HEK293 (cell line): ENCODE results near the gene CPHXL.

ENCODE experiments used
- CTCF ChIA-PET: fragments of 350-600 bp; formaldehyde crosslinking; extraction: SDS; loops from one replicate; lab custom pipeline; 2021; ENCODE audit warnings: antibody characterized with exemption; lab: Yijun Ruan, JAX
- POLR2A ChIA-PET: fragments of 300-600 bp; formaldehyde crosslinking; extraction: SDS; loops from one replicate; lab custom pipeline; 2020; ENCODE audit warnings: antibody characterized with exemption, inconsistent platforms; lab: Yijun Ruan, JAX
- H3K27ac ChIP-seq: fragments of 200-500 bp; sonication (Bioruptor generic); 2 replicates; pipeline ENCODE4 v1.5.1; 2014; ENCODE audit warnings: low read depth, low read length, control low read depth, inconsistent platforms; ENCODE audit errors: extremely low read depth
- H3K36me3 ChIP-seq, 2 experiments: fragments of 200-500 bp in 1 of 2; sonication (Bioruptor generic) in 1 of 2; 1 replicate in 1 of 2; 2 replicates in 1 of 2; pipeline ENCODE4 v1.5.1; 2014 to 2017; ENCODE audit warnings: inconsistent platforms in 2 of 2, low read length in 2 of 2; ENCODE audit not compliant: control insufficient read depth in 2 of 2, insufficient read depth in 1 of 2
- H3K4me1 ChIP-seq: fragments of 200-500 bp; sonication (Bioruptor generic); 2 replicates; pipeline ENCODE4 v1.5.1; 2014; ENCODE audit warnings: mild to moderate bottlenecking, low read length, inconsistent platforms; ENCODE audit not compliant: control insufficient read depth, insufficient read depth
- H3K4me3 ChIP-seq: 2 replicates; pipeline ENCODE4 v1.5.1; 2011; ENCODE audit warnings: low read depth, mild to moderate bottlenecking, control low read depth, low read length, moderate library complexity
- H3K9me3 ChIP-seq: fragments of 200-500 bp; sonication (Bioruptor generic); 2 replicates; pipeline ENCODE4 v1.5.1; 2014; ENCODE audit warnings: low read depth, low read length, inconsistent platforms; ENCODE audit not compliant: control insufficient read depth, insufficient read depth
- BCL11A ChIP-seq: fragments of 450-650 bp; formaldehyde crosslinking; IDR thresholded peaks from 2 replicates; pipeline ENCODE4 v1.5.1; 2016; ENCODE audit warnings: low read depth, missing biosample characterization, missing genetic modification characterization
- EGR2 ChIP-seq: fragments of 450-650 bp; formaldehyde crosslinking; IDR thresholded peaks from 2 replicates; pipeline ENCODE4 v1.5.1; 2016; ENCODE audit warnings: low read depth, missing biosample characterization, missing genetic modification characterization
- RBAK ChIP-seq: fragments of 450-650 bp; formaldehyde crosslinking; IDR thresholded peaks from 2 replicates; pipeline ENCODE4 v1.5.1; 2016; ENCODE audit warnings: missing biosample characterization, missing genetic modification characterization
- YY2 ChIP-seq: fragments of 450-650 bp; formaldehyde crosslinking; IDR thresholded peaks from 2 replicates; pipeline ENCODE4 v1.5.1; 2016; ENCODE audit warnings: missing biosample characterization, missing genetic modification characterization
- ZFHX2 ChIP-seq: fragments of 450-650 bp; formaldehyde crosslinking; conservative IDR thresholded peaks from 2 replicates; pipeline ENCODE4 v1.5.1; 2016; ENCODE audit warnings: missing biosample characterization, missing genetic modification characterization
- ZNF132 ChIP-seq: fragments of 450-650 bp; formaldehyde crosslinking; IDR thresholded peaks from 2 replicates; pipeline ENCODE4 v1.5.1; 2017; ENCODE audit warnings: missing biosample characterization, missing genetic modification characterization, borderline replicate concordance
- ZNF169 ChIP-seq: fragments of 450-650 bp; formaldehyde crosslinking; IDR thresholded peaks from 2 replicates; pipeline ENCODE4 v1.5.1; 2016; ENCODE audit warnings: missing biosample characterization, missing genetic modification characterization
- ZNF2 ChIP-seq: fragments of 450-650 bp; formaldehyde crosslinking; IDR thresholded peaks from 2 replicates; pipeline ENCODE4 v1.5.1; 2016; ENCODE audit warnings: missing biosample characterization, missing genetic modification characterization
- ZNF514 ChIP-seq: fragments of 450-650 bp; formaldehyde crosslinking; IDR thresholded peaks from 2 replicates; pipeline ENCODE4 v1.5.1; 2016; ENCODE audit warnings: missing biosample characterization, missing genetic modification characterization
- ZNF585B ChIP-seq: fragments of 450-650 bp; formaldehyde crosslinking; IDR thresholded peaks from 2 replicates; pipeline ENCODE4 v1.5.1; 2016; ENCODE audit warnings: missing biosample characterization, missing genetic modification characterization
- ZNF624 ChIP-seq: fragments of 450-650 bp; formaldehyde crosslinking; IDR thresholded peaks from 2 replicates; pipeline ENCODE4 v1.5.1; 2017; ENCODE audit warnings: missing biosample characterization, missing genetic modification characterization
- ZNF785 ChIP-seq: fragments of 450-650 bp; formaldehyde crosslinking; IDR thresholded peaks from 2 replicates; pipeline ENCODE4 v1.5.1; 2016; ENCODE audit warnings: missing biosample characterization, missing genetic modification characterization
- TF ChIP-seq, protein P1 (sequence below): fragments of 450-650 bp; formaldehyde crosslinking; IDR thresholded peaks from 2 replicates; pipeline ENCODE4 v1.5.1; 2016; ENCODE audit warnings: missing biosample characterization, missing genetic modification characterization
- TF ChIP-seq, protein P2 (sequence below): fragments of 450-650 bp; formaldehyde crosslinking; IDR thresholded peaks from 2 replicates; pipeline ENCODE4 v1.5.1; 2016; ENCODE audit warnings: missing biosample characterization, missing genetic modification characterization
- TF ChIP-seq, protein P3 (sequence below): fragments of 450-650 bp; formaldehyde crosslinking; conservative IDR thresholded peaks from 2 replicates; pipeline ENCODE4 v1.5.1; 2016; ENCODE audit warnings: low read depth, missing biosample characterization, missing genetic modification characterization
- TF ChIP-seq, protein P4 (sequence below): fragments of 450-650 bp; formaldehyde crosslinking; IDR thresholded peaks from 2 replicates; pipeline ENCODE4 v1.5.1; 2016; ENCODE audit warnings: missing biosample characterization, missing genetic modification characterization
- TF ChIP-seq, protein P5 (sequence below): fragments of 450-650 bp; formaldehyde crosslinking; conservative IDR thresholded peaks from 2 replicates; pipeline ENCODE4 v1.5.1; 2016; ENCODE audit warnings: low read depth, missing biosample characterization, missing genetic modification characterization
- TF ChIP-seq, protein P6 (sequence below): IDR thresholded peaks from 2 replicates; pipeline ENCODE4 v1.6.1; 2011; ENCODE audit warnings: mild to moderate bottlenecking, low read depth, low read length, borderline replicate concordance

CPHXL gene

DNA sequence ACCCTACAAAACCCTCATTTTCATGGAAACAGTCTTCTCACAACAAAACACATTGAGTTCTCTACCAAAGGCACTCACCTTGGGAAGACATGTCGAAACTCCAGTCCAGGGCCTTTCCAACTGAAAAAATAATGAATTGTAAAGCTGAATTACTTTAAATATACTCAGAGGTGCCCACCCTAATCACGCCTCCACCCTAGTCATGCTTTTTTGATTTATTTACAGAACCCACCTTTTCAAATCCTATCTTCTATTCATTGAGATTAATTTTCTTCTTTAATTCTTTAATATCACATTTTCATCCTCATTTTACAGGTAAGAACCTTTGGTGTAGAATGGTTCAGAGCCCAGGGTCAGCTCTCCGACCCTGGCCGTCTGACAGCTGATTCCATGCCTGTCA is 49.4 kb downstream of the CPHXL start, which contains the start of gene CPHXL2:
CPHXL2 (minus strand) TSS at position 101 of the 400 bp plus-strand sequence; CDS start at position 91, 10 bp downstream.
- Histone ChIP-seq H3K4me1 (no peaks in the 10 kb centered on the region), H3K4me3 (no peak within 1 kb of the TSS), H3K36me3 (no peaks in the 10 kb centered on the region), H3K27ac (no peak within 1 kb of the TSS), H3K9me3 (no peaks in the 10 kb centered on the region)
- TF ChIP-seq ZNF785 (tag by site-specific recombination) (no peak), ZNF2 (tag by site-specific recombination) (no peak), YY2 (tag by site-specific recombination) (no peak), ZNF585B (no peak), ZNF132 (tag by site-specific recombination) (no peak)
- TF ChIP-seq, protein P1, sequence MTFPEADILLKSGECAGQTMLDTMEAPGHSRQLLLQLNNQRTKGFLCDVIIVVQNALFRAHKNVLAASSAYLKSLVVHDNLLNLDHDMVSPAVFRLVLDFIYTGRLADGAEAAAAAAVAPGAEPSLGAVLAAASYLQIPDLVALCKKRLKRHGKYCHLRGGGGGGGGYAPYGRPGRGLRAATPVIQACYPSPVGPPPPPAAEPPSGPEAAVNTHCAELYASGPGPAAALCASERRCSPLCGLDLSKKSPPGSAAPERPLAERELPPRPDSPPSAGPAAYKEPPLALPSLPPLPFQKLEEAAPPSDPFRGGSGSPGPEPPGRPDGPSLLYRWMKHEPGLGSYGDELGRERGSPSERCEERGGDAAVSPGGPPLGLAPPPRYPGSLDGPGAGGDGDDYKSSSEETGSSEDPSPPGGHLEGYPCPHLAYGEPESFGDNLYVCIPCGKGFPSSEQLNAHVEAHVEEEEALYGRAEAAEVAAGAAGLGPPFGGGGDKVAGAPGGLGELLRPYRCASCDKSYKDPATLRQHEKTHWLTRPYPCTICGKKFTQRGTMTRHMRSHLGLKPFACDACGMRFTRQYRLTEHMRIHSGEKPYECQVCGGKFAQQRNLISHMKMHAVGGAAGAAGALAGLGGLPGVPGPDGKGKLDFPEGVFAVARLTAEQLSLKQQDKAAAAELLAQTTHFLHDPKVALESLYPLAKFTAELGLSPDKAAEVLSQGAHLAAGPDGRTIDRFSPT (tag by site-specific recombination): no peak
- TF ChIP-seq, protein P2, sequence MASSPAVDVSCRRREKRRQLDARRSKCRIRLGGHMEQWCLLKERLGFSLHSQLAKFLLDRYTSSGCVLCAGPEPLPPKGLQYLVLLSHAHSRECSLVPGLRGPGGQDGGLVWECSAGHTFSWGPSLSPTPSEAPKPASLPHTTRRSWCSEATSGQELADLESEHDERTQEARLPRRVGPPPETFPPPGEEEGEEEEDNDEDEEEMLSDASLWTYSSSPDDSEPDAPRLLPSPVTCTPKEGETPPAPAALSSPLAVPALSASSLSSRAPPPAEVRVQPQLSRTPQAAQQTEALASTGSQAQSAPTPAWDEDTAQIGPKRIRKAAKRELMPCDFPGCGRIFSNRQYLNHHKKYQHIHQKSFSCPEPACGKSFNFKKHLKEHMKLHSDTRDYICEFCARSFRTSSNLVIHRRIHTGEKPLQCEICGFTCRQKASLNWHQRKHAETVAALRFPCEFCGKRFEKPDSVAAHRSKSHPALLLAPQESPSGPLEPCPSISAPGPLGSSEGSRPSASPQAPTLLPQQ (tag by site-specific recombination): no peak
- ChIA-PET CTCF (interaction anchor here (0.6 kb wide), 1 partner anchor 32 kb away, joined by 3 read pairs; no protein-coding TSS in a partner anchor), POLR2A (no interaction called here)

DNA sequence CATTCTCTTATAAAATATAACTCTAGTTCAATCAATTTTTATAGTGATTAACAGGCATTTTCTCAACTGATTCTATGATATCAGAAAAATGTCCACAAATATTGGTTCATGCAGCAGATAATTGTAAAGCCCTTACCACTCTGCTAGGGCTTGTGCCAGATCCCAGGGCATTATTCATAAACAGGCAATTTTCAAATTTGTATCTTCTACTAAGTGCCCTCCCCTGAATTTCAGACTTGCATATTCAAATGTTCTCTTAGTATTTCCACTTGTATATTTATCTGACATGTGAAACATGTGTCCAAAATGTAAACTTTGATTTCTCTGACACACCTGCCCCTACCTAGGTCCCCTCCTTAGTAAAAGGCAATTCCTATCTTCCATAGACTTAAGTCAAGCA is 58.8 kb downstream of the CPHXL start:
- Histone ChIP-seq H3K9me3 (no peaks in the 10 kb centered on the region), H3K4me1 (no peaks in the 10 kb centered on the region), H3K27ac (no peak overlapping the region), H3K36me3 (peaks cover 0 to 4% of the 10 kb centered on the region in 2 experiments; a peak in 1 of 3 replicates), H3K4me3 (no peak overlapping the region)
- ChIA-PET CTCF (no interaction called here), POLR2A (no interaction called here)
- TF ChIP-seq ZFHX2 (tag by site-specific recombination) (no peak), ZNF169 (tag by site-specific recombination) (no peak), BCL11A (tag by site-specific recombination) (no peak), ZNF624 (tag by site-specific recombination) (no peak), EGR2 (tag by site-specific recombination) (no peak), ZNF514 (no peak), RBAK (no peak)
- TF ChIP-seq, protein P3, sequence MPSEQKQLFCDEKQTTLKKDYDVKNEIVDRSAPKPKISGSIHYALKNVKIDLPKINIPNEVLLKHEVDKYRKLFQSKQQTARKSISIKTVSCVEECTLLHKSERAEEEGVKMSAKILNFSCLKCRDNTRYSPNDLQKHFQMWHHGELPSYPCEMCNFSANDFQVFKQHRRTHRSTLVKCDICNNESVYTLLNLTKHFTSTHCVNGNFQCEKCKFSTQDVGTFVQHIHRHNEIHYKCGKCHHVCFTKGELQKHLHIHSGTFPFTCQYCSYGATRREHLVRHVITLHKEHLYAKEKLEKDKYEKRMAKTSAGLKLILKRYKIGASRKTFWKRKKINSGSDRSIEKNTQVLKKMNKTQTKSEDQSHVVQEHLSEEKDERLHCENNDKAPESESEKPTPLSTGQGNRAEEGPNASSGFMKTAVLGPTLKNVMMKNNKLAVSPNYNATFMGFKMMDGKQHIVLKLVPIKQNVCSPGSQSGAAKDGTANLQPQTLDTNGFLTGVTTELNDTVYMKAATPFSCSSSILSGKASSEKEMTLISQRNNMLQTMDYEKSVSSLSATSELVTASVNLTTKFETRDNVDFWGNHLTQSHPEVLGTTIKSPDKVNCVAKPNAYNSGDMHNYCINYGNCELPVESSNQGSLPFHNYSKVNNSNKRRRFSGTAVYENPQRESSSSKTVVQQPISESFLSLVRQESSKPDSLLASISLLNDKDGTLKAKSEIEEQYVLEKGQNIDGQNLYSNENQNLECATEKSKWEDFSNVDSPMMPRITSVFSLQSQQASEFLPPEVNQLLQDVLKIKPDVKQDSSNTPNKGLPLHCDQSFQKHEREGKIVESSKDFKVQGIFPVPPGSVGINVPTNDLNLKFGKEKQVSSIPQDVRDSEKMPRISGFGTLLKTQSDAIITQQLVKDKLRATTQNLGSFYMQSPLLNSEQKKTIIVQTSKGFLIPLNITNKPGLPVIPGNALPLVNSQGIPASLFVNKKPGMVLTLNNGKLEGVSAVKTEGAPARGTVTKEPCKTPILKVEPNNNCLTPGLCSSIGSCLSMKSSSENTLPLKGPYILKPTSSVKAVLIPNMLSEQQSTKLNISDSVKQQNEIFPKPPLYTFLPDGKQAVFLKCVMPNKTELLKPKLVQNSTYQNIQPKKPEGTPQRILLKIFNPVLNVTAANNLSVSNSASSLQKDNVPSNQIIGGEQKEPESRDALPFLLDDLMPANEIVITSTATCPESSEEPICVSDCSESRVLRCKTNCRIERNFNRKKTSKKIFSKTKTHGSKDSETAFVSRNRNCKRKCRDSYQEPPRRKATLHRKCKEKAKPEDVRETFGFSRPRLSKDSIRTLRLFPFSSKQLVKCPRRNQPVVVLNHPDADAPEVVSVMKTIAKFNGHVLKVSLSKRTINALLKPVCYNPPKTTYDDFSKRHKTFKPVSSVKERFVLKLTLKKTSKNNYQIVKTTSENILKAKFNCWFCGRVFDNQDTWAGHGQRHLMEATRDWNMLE (tag by site-specific recombination): no peak
- TF ChIP-seq, protein P4, sequence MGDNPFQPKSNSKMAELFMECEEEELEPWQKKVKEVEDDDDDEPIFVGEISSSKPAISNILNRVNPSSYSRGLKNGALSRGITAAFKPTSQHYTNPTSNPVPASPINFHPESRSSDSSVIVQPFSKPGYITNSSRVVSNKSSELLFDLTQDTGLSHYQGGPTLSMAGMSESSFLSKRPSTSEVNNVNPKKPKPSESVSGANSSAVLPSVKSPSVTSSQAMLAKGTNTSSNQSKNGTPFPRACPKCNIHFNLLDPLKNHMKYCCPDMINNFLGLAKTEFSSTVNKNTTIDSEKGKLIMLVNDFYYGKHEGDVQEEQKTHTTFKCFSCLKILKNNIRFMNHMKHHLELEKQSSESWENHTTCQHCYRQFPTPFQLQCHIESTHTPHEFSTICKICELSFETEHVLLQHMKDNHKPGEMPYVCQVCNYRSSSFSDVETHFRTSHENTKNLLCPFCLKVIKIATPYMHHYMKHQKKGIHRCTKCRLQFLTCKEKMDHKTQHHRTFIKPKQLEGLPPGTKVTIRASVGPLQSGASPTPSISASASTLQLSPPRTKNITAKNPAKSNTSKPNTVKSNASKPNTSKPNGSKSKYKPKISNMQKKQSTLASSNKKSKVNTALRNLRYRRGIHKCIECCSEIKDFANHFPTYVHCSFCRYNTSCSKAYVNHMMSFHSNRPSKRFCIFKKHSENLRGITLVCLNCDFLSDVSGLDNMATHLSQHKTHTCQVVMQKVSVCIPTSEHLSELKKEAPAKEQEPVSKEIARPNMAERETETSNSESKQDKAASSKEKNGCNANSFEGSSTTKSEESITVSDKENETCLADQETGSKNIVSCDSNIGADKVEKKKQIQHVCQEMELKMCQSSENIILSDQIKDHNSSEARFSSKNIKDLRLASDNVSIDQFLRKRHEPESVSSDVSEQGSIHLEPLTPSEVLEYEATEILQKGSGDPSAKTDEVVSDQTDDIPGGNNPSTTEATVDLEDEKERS (tag by site-specific recombination): no peak
- TF ChIP-seq, protein P5, sequence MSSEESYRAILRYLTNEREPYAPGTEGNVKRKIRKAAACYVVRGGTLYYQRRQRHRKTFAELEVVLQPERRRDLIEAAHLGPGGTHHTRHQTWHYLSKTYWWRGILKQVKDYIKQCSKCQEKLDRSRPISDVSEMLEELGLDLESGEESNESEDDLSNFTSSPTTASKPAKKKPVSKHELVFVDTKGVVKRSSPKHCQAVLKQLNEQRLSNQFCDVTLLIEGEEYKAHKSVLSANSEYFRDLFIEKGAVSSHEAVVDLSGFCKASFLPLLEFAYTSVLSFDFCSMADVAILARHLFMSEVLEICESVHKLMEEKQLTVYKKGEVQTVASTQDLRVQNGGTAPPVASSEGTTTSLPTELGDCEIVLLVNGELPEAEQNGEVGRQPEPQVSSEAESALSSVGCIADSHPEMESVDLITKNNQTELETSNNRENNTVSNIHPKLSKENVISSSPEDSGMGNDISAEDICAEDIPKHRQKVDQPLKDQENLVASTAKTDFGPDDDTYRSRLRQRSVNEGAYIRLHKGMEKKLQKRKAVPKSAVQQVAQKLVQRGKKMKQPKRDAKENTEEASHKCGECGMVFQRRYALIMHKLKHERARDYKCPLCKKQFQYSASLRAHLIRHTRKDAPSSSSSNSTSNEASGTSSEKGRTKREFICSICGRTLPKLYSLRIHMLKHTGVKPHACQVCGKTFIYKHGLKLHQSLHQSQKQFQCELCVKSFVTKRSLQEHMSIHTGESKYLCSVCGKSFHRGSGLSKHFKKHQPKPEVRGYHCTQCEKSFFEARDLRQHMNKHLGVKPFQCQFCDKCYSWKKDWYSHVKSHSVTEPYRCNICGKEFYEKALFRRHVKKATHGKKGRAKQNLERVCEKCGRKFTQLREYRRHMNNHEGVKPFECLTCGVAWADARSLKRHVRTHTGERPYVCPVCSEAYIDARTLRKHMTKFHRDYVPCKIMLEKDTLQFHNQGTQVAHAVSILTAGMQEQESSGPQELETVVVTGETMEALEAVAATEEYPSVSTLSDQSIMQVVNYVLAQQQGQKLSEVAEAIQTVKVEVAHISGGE (tag by site-specific recombination): no peak
- TF ChIP-seq, protein P6, sequence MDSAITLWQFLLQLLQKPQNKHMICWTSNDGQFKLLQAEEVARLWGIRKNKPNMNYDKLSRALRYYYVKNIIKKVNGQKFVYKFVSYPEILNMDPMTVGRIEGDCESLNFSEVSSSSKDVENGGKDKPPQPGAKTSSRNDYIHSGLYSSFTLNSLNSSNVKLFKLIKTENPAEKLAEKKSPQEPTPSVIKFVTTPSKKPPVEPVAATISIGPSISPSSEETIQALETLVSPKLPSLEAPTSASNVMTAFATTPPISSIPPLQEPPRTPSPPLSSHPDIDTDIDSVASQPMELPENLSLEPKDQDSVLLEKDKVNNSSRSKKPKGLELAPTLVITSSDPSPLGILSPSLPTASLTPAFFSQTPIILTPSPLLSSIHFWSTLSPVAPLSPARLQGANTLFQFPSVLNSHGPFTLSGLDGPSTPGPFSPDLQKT: no peak
